Measurements from ENCODE around the gene ZNF146. TPM values are rescaled to one million over a fixed set of nuclear protein-coding genes. Genes with fewer than 3 reads are reported as not detected.

The ZNF146 gene
- total and polyA plus RNA-seq, 8 donors: 8.7 to 108 (median 23.5) TPM

DNA sequence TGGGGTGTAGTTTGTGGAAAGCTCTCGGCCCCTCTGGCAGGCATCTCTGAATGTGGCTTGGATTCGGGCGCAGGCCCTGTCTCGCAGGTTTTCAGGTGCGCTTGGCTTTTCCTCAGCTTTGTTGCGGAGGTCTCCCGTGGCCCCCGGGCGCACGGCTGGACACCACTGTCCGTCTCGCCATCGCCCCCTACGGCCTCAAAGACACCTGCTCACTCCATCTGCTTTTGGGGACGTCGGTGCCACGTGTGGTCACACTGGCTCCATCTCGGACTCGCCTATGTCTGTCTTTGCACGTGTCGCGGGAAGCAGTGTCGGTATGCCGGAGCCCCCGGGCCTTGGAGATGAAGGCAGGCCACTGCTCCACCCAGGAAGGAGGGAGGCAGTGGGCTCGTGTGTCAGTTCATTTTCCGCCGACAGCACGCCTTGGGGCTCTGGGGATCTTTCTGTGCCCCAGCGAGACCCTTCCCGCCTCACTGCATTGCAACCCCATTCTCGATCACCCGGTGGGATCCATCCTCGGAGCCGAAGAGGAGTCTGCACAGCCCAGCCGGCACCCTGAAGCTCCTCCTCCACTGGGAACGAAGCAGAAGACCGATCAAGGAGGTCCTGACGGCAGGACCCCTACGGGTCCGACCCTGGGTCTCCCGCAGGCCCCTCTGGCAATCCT is 42.1 kb downstream of the ZNF146 start:
- TF ChIP-seq CTCF (IDR thresholded peaks at IDR 0.05) (no peak), POLR2A (IDR thresholded peaks at IDR 0.05) (no peak), POLR2AphosphoS5 (IDR thresholded peaks at IDR 0.05) (no peak), EP300 (IDR thresholded peaks at IDR 0.05) (no peak)
- Histone ChIP-seq H3K27me3 (no peaks in the 10 kb centered on the region), H3K9me3 (peaks cover 0 to 74% (median 42%) of the 10 kb centered on the region in 4 donors), H3K27ac (peak overlapping the region in 1 of 5 donors; percentile 46), H3K4me1 (peaks cover 0 to 6% (median 0%) of the 10 kb centered on the region in 4 donors), H3K4me3 (peak overlapping the region; percentile 40 to 53 (median 44)), H3K36me3 (peaks cover 0 to 8% (median 2%) of the 10 kb centered on the region in 4 donors)
- 58 to 71% (median 64%) methylated on average over 30 to 42 of the region's 42 CpGs for WGBS, 5 donors
- intact Hi-C loops (cut with DNase I; ENCODE audit: low total_unique reads): no loop called here
- no peak for DNase-seq

DNA sequence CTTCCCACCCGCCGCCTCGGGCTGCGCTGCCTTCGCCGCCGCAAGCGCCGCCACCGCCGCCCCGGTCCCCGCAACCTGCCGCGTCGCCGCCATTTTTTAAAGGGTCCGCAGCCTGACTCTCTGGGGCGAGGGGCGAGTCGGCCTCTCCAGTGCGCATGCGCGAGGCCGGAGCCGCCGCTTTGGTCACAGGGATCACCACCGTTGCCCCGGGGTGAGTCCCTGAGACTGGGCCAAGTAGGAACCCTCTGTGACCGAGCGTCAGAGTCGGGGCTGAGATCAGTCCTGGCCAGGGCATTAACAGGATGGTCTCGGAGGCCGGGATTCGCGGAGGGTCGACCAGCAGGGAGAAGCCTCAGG is 42.6 kb downstream of the ZNF146 start:
- peak in 1 of 2 donors; percentile 43 for DNase-seq
- TF ChIP-seq POLR2AphosphoS5 (IDR thresholded peaks at IDR 0.05) (no peak), POLR2A (IDR thresholded peaks at IDR 0.05) (no peak), EP300 (IDR thresholded peaks at IDR 0.05) (no peak), CTCF (IDR thresholded peaks at IDR 0.05) (no peak)
- peak overlapping the region in 1 of 5 donors; percentile 46 for H3K27ac ChIP-seq
- intact Hi-C loops (cut with DNase I; ENCODE audit: low total_unique reads): no loop called here
- peaks cover 0 to 8% (median 2%) of the 10 kb centered on the region in 4 donors for H3K36me3 ChIP-seq
- no peaks in the 10 kb centered on the region for H3K27me3 ChIP-seq
- WGBS, 5 donors: 7 to 25% (median 13%) methylated on average over 3 to 37 of the region's 37 CpGs
- H3K9me3 ChIP-seq: peaks cover 0 to 69% (median 39%) of the 10 kb centered on the region in 4 donors
- peaks cover 0 to 6% (median 0%) of the 10 kb centered on the region in 4 donors for H3K4me1 ChIP-seq
- peak overlapping the region; percentile 40 to 53 (median 44) for H3K4me3 ChIP-seq

DNA sequence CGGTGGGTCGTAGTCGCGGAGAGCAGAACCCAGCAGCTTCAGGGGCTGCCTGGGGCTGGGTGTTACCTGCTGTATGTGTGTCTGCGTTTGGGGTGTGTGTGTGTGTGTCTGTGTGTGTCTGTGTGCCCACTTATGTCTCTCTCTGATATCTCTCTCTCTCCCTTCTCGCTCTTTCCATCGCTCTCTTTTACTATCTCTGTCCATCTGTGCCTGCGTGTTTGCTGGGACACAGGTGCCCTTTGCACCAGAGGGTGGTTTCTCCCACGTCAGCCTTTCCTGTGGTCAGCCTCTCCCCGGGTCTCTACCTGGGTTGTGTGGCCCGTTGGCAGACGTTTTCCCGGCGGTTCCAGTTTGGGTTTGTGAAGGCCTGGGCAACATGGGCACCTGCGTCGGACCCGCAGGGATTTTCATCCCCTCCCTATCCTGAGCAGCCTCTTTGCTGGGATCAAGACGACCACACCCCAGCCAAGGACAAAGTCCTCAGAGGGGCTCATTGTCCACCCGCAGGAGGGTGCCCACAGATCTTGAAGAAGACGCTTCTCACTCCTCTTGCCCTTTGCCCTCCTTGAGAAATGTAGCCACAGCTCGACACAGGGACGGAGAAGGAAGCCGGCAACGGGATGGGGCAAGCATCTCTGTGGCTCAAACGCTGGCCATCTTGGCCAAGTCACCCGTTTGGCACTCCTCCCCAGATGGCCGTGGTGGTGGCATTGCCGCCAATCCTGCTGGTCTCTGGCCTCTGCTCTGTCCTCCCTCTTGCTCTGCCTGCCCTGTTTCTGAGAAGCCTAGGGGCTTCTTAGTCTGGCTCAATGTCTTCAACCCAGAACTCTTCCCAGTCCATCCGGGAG is 43.3 kb downstream of the ZNF146 start:
- Histone ChIP-seq H3K27me3 (no peaks in the 10 kb centered on the region), H3K4me1 (peaks cover 0 to 6% (median 0%) of the 10 kb centered on the region in 4 donors), H3K36me3 (peaks cover 0 to 8% (median 2%) of the 10 kb centered on the region in 4 donors), H3K9me3 (peaks cover 0 to 63% (median 35%) of the 10 kb centered on the region in 4 donors), H3K4me3 (peak overlapping the region; percentile 40 to 53 (median 44)), H3K27ac (no peak overlapping the region)
- TF ChIP-seq POLR2AphosphoS5 (IDR thresholded peaks at IDR 0.05): no peak
- TF ChIP-seq CTCF (IDR thresholded peaks at IDR 0.05): no peak
- no peak for TF ChIP-seq POLR2A (IDR thresholded peaks at IDR 0.05)
- no peak for TF ChIP-seq EP300 (IDR thresholded peaks at IDR 0.05)
- DNase-seq: no peak
- WGBS, 5 donors: 81 to 89% (median 83%) methylated on average over 26 to 29 of the region's 29 CpGs
- intact Hi-C loops (cut with DNase I; ENCODE audit: low total_unique reads): no loop called here

GRCh38 chr19:36259211-36259610 is 44.3 kb downstream of the ZNF146 start:
- Histone ChIP-seq H3K27ac (no peak overlapping the region), H3K9me3 (peaks cover 0 to 62% (median 31%) of the 10 kb centered on the region in 4 donors), H3K36me3 (peaks cover 0 to 8% (median 2%) of the 10 kb centered on the region in 4 donors), H3K4me1 (peaks cover 0 to 6% (median 0%) of the 10 kb centered on the region in 4 donors), H3K4me3 (no peak overlapping the region), H3K27me3 (no peaks in the 10 kb centered on the region)
- no peak for DNase-seq
- WGBS, 5 donors: 91 to 96% (median 95%) methylated on average over 17 to 20 of the region's 20 CpGs
- TF ChIP-seq EP300 (IDR thresholded peaks at IDR 0.05): no peak
- intact Hi-C loops (cut with DNase I; ENCODE audit: low total_unique reads): no loop called here

All from stomach (tissue), 9 donors.